Body of pancreas (tissue), 4 donors: Measurements from ENCODE around the gene FEM1B.

Source experiments
- POLR2A ChIP-seq, 3 donors: fragments of 450-650 bp; IDR thresholded peaks; one replicate each; pipeline ENCODE4 v1.6.1; 2016; ENCODE audit warnings: antibody characterized with exemption in 3 of 3, mild to moderate bottlenecking in 2 of 3
- TF ChIP-seq, protein P1 (sequence below), 7 experiments: fragments of 450-650 bp in 4 of 7; fragments of 200-600 bp in 3 of 7; sonication (generic) in 3 of 7; IDR thresholded peaks; one replicate each; pipeline ENCODE4 v1.5.1; 2016 to 2019; ENCODE audit warnings: antibody characterized with exemption in 7 of 7

DNA sequence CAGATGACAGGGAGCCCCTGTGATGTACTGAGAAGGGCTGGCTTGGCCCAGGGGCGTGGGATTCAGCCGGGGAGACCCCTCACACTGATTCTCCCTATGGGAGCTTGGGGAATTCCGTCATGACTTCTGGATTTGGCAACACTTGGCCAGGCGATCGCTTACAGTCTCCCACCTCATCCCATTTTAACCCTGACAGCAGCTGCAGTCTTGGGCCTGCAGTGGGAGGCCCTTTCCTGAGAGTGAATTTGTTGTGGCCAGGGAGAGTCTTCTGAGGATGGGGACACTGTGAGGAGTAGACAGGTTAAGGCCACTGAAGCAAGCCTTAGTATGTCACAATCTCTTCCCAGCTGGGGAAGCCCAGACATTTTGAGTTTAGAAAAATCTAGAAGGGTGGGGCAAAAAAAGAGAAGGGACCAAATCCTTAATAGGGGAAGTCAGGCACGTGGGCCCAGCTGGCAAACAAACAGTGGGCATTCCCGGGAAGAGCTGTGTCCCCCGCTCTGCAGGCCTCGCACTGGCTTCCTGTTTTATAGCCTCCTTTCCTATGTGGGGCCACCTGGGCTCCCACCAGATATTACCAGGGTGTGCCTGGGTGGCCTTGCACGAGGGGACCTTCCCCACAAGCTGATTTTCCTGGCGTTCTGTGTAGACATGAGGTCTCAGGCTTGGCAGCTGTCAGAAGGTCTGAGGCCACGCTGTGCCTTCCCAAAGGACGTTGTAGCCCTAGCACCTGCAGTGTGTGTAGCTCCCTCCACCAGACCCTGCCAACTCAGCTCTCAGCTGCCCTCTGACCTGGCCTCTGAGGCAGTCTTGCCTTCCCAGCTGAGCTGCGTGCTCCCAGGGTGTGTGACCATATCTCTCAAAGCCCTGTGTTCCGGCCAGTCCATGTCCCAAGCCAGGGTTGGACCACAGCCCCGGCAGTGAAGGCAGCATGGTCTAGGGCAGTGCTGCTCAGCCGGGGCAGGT is 64.5 kb downstream of the FEM1B start:
- TF ChIP-seq, protein P1, sequence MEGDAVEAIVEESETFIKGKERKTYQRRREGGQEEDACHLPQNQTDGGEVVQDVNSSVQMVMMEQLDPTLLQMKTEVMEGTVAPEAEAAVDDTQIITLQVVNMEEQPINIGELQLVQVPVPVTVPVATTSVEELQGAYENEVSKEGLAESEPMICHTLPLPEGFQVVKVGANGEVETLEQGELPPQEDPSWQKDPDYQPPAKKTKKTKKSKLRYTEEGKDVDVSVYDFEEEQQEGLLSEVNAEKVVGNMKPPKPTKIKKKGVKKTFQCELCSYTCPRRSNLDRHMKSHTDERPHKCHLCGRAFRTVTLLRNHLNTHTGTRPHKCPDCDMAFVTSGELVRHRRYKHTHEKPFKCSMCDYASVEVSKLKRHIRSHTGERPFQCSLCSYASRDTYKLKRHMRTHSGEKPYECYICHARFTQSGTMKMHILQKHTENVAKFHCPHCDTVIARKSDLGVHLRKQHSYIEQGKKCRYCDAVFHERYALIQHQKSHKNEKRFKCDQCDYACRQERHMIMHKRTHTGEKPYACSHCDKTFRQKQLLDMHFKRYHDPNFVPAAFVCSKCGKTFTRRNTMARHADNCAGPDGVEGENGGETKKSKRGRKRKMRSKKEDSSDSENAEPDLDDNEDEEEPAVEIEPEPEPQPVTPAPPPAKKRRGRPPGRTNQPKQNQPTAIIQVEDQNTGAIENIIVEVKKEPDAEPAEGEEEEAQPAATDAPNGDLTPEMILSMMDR (IDR thresholded peaks at IDR 0.05) = no peak
- TF ChIP-seq POLR2A (IDR thresholded peaks at IDR 0.05) = no peak
